Vagina (tissue), 2 donors: ENCODE measurements around the gene GBA3.

Experiments used
- CTCF ChIP-seq, 3 experiments: fragments of 450-650 bp in 2 of 3; fragments of 200-600 bp in 1 of 3; sonication (generic) in 1 of 3; IDR thresholded peaks; one replicate each; pipeline ENCODE4 v1.5.1; 2017 to 2019; ENCODE audit warnings: antibody characterized with exemption in 3 of 3, mild to moderate bottlenecking in 2 of 3, moderate library complexity in 2 of 3
- POLR2AphosphoS5 ChIP-seq, 2 donors: sonication (generic); formaldehyde crosslinking; IDR thresholded peaks; one replicate each; pipeline ENCODE4 v1.9.0; 2017; ENCODE audit warnings: antibody characterized with exemption in 2 of 2, mild to moderate bottlenecking in 2 of 2, low read depth in 1 of 2; ENCODE audit not compliant: insufficient read depth in 1 of 2

GRCh38 chr4:22794732-22795131, 102.0 kb downstream of the GBA3 start:
- TF ChIP-seq CTCF (IDR thresholded peaks at IDR 0.05) (no peak), POLR2AphosphoS5 (IDR thresholded peaks at IDR 0.05; ENCODE audit: insufficient read depth in 1 of 2, low read depth in 1 of 2) (no peak)
